Esophagus squamous epithelium (tissue), 4 donors: ENCODE results near the gene PLD3.
"Not testable (repeated sequence)": the region's sequence is repeated elsewhere in the genome, so short reads cannot be mapped to it uniquely, and the experiment has no call there.

Experiments used
- POLR2A ChIP-seq, 4 donors: fragments of 450-650 bp; IDR thresholded peaks; one replicate each; pipeline ENCODE4 v1.6.1; 2017; ENCODE audit warnings: antibody characterized with exemption in 4 of 4, mild to moderate bottlenecking in 4 of 4, moderate library complexity in 3 of 4
- TF ChIP-seq, protein P1 (sequence below), 6 experiments: fragments of 450-650 bp in 4 of 6; fragments of 200-600 bp in 2 of 6; sonication (generic) in 2 of 6; IDR thresholded peaks; one replicate each; pipeline ENCODE4 v1.5.1; 2016 to 2019; ENCODE audit warnings: antibody characterized with exemption in 6 of 6, mild to moderate bottlenecking in 4 of 6, moderate library complexity in 4 of 6

DNA sequence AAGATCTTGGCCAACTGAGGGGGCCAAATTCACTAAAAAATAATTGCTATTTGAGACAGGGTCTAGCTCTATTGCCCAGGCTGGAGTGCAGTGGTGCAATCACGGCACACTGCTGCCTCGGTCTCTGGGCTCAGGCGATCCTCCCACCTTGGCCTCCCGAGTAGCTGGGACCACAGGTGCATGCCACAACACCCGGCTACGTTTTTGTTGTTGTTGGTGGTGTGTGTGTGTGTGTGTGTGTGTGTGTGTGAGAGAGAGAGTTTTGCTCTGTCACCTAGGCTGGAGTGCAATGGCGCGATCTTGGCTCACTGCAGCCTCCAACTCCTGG lies 60.1 kb downstream of the PLD3 start:
- TF ChIP-seq, protein P1, sequence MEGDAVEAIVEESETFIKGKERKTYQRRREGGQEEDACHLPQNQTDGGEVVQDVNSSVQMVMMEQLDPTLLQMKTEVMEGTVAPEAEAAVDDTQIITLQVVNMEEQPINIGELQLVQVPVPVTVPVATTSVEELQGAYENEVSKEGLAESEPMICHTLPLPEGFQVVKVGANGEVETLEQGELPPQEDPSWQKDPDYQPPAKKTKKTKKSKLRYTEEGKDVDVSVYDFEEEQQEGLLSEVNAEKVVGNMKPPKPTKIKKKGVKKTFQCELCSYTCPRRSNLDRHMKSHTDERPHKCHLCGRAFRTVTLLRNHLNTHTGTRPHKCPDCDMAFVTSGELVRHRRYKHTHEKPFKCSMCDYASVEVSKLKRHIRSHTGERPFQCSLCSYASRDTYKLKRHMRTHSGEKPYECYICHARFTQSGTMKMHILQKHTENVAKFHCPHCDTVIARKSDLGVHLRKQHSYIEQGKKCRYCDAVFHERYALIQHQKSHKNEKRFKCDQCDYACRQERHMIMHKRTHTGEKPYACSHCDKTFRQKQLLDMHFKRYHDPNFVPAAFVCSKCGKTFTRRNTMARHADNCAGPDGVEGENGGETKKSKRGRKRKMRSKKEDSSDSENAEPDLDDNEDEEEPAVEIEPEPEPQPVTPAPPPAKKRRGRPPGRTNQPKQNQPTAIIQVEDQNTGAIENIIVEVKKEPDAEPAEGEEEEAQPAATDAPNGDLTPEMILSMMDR (IDR thresholded peaks at IDR 0.05): not testable (repeated sequence)
- TF ChIP-seq POLR2A (IDR thresholded peaks at IDR 0.05): not testable (repeated sequence)
